Stimulated activated CD4-positive, alpha-beta T cell treated with anti-CD3 and anti-CD28 coated beads, Interleukin-2, amount 100 ng/mL, for 24 hours (primary cell): ENCODE measurements around the gene PLCH2.

Experiments used
- DNase-seq, 2 donors: peaks; one replicate each; pipeline ENCODE4 v3.0.0-alpha.2; 2020

The PLCH2 gene

GRCh38 chr1:2532485-2533160, 56.5 kb downstream of the PLCH2 start:
- no peak for DNase-seq

- no peak for DNase-seq
These were observed 57.3 kb downstream of the PLCH2 start for GRCh38 chr1:2533365-2533764.

- DNase-seq: no peak
These were observed 58.2 kb downstream of the PLCH2 start for GRCh38 chr1:2534315-2534686.

GRCh38 chr1:2534687-2535441, 58.8 kb downstream of the PLCH2 start:
- no peak for DNase-seq

- no peak for DNase-seq
These were observed 59.4 kb downstream of the PLCH2 start for GRCh38 chr1:2535455-2535854.

- DNase-seq: no peak
These were observed 59.9 kb downstream of the PLCH2 start for GRCh38 chr1:2535981-2536380.

GRCh38 chr1:2537784-2538115, 61.7 kb downstream of the PLCH2 start:
- DNase-seq: no peak

GRCh38 chr1:2538376-2538775, 62.3 kb downstream of the PLCH2 start:
- no peak for DNase-seq

- no peak for DNase-seq
These were observed 62.8 kb downstream of the PLCH2 start for GRCh38 chr1:2538872-2539271.

- DNase-seq: peak; percentile 51 to 57
These were observed 63.3 kb downstream of the PLCH2 start for GRCh38 chr1:2539312-2539907.

GRCh38 chr1:2540816-2541492, 64.9 kb downstream of the PLCH2 start:
- peak in 1 of 2 donors; percentile 33 for DNase-seq

- no peak for DNase-seq
These were observed 65.6 kb downstream of the PLCH2 start for GRCh38 chr1:2541619-2542245.

- DNase-seq: no peak
These were observed 66.3 kb downstream of the PLCH2 start for GRCh38 chr1:2542246-2542915.

- peak in 1 of 2 donors; percentile 49 for DNase-seq
These were observed 67.5 kb downstream of the PLCH2 start for GRCh38 chr1:2543543-2544092.

- DNase-seq: no peak
These were observed 68.2 kb downstream of the PLCH2 start for GRCh38 chr1:2544093-2544874.

- DNase-seq: no peak
These were observed 69.0 kb downstream of the PLCH2 start for GRCh38 chr1:2544875-2545640.

- DNase-seq: peak; percentile 84 to 86
These were observed 69.8 kb downstream of the PLCH2 start for GRCh38 chr1:2545754-2546514.

- peak; percentile 78 to 88 for DNase-seq
These were observed 70.6 kb downstream of the PLCH2 start for GRCh38 chr1:2546515-2547209.
